ENCODE measurements around the gene SLC2A6. TPM values are rescaled to one million over a fixed set of nuclear protein-coding genes. Genes with fewer than 3 reads are reported as not detected.

The SLC2A6 gene
- total RNA-seq, 4 donors from 2014 or later, result 1.0 to 5.1 (median 3.0) TPM

DNA sequence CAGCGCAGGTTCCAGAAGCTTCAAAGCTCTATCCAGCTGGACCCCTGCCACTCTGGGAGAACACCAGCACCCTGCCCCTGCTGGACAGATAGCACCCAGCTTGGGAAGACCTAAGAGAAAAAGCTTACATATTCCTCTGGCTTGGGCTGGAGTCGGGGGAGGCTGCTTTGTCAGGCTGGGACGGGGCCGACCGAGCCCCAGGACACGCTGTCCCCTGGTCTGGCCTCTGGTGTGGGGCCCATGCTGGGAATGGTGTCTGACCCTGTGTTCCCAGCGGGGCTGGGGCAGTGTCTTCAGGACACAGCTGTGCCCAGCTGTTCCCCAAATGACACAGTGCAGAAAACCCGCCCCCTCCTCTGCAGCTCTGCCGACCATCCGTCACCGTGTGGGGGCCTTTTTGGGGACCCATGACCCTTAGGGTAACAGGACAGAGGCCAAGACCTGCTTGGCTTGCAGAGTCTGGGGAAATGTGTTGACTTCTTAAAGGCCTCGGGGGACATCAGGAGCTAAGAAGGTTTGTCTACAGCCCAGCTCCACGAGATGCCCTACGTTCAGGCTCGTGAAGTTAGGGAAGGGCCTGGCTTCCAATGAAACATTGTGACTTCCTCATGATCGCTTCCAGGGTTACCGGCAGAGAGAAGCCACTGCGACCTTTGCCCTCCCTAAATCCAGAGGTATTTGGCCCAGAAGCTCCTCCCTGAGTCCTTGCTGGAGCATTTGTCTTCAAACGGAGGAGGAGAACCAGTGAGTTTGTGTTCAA lies 20.4 kb upstream of the SLC2A6 start:
- TF ChIP-seq CTCF (IDR thresholded peaks at IDR 0.05; ENCODE audit: low read depth), result no peak

DNA sequence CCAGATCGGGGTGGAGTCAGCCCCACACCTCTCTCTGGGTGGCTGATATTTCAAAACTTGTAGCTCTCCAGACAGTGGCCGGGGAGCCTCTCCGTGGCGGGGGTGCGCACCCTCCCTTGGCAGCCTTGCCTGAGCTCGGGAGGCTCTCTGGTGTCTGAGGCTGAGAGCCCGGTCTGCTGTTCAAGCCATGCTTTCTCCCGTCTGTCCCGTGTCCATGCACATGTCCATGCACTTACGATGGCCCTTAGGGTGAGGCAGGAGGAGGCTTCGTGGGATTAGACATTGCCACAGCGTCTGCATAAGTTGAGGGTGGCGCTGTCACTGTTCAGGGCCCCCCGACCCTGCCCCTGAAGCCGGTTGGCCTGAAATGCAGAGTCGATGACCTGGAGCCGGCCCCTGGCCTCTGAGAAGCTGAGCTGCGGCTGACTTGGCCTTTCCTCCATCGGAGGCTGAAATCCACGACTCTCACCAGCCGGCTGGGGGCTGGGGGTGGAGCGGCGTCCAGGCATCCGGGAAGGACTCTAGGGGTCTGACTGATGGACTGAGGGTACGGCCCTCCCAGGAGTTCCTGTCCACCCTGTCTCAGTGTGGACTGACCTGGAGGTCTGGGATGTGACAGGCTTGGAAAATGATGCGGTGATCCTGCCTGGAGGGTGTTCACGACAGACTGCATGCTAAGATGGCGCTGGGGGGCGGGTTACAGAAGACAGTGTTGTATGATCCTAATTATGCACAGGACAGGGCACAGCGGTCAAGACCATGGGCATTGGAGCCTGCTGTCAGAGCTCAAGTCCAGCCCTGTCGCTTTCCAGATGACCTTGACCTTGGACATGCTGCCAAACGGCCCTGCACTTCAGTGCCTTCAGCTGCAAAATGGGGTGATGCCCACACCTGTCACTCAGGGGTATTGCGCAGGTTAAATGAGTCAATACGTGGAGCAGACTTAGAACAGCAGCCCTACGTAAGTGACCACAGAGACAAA lies 18.3 kb upstream of the SLC2A6 start:
- TF ChIP-seq CTCF (IDR thresholded peaks at IDR 0.05; ENCODE audit: low read depth), result no peak

- TF ChIP-seq CTCF (IDR thresholded peaks at IDR 0.05; ENCODE audit: low read depth), result no peak
Observed at GRCh38 chr9:133495327-133496293, 16.7 kb upstream of the SLC2A6 start.

DNA sequence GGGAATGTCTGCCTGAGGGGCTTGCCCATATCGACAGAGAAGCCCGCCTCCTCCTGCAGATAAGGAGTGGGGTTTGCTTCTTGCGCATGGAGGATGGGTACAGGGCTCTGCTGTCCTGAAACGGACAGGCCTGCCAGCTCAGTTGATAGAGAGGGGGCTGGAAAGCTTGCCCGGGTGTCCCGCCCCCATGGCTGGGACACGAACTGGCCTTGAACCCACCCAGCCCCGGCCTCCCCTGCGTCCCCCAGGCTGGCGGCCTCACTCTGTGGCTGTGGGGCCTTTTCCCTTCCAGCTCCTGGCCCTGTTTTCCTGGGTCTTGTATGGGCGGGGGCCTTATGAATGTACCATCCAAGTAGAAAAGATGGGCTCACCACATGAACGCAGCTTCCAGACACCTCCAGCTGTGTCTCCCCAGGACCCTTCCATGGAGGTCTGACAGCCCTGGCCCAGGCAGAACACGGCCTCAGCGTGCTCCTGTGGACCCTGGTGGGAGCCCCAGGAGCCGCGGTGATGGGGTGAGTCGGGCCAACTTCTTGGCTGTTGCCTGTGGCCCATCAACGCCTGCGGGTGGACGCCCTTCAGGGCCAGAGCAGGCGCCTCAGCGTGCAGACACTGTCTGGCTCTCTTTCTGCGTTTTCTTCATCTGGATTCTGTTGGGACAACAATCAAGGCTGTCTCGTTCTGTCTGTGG lies 15.9 kb upstream of the SLC2A6 start:
- TF ChIP-seq CTCF (IDR thresholded peaks at IDR 0.05; ENCODE audit: low read depth), result no peak

DNA sequence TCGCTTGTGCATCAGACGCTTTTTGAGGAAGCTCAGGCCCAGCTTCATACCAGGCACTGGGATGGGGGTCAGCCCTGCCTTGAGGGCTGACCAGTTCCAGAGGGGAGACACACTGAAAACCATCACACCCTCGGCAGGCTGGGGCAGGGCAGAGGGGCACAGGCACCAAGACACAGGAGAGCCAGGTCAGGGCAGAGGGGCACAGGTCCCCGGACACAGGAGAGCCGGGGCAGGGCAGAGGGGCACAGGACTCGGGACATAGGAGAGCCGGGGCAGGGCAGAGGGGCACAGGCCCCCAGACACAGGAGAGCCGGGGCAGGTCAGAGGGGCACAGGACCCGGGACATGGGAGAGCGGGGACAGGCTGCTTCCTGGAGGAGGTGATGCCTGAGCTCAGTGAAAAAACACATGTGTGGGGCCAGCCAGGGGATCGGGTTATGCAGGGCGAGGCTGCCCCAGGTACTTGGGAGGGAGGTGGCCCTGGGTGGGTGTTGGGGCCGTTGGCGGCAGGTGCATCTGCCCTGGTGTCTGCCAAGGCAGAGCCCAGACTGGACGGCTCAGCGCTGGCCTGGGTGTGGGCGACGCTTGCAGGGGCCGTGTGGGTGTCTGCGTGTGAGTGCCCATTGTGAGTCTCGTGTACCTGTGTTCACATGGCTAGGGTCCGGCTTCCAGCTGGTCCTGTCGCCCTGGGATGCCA lies 15.1 kb upstream of the SLC2A6 start:
- TF ChIP-seq CTCF (IDR thresholded peaks at IDR 0.05; ENCODE audit: low read depth), result no peak

DNA sequence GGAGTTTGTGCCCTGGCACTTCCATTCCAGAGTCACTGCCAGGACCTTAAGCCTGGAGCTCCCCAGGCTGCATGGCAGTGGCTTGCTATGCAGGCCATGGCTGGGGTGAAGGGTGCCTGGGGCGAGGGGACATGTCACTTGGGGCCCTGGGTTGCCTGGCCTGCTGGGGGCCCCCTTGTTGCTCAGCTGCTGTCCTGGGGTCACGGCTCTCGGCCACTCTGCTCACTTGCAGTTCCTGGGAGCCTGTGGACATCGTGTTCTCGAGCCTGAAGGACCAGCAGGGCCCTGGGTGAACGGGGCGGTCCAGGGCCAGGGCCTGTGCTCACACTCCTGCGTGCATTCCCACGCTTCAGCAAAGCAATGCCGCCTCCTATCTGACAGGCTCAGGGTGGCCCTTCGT lies 14.5 kb upstream of the SLC2A6 start:
- TF ChIP-seq CTCF (IDR thresholded peaks at IDR 0.05; ENCODE audit: low read depth), result no peak

Data from subcutaneous adipose tissue (tissue), 4 donors.